Measurements from ENCODE around the gene AIRE. TPM values are rescaled to one million over a fixed set of nuclear protein-coding genes. Genes with fewer than 3 reads are reported as not detected.

Gene AIRE
- total and polyA plus RNA-seq, 9 donors: 0.04 to 0.72 (median 0.11) TPM; not detected in 1

DNA sequence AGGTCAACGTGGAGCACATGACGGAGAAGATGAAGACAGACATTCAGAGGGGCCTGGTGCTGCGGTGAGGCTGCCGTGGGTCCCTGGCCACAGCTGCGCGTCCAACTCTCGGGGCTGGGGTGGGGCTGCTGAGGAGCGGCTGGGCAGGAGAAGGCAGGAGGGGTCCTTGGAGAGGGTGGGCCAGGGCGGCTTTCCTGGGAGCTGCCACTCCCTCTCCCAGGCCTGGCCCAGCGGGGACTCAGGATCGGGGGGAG, 39.1 kb downstream of the AIRE start:
- no peak for DNase-seq
- peaks cover 79% of the 10 kb centered on the region for H3K36me3 ChIP-seq (ENCODE audit: control insufficient read depth, insufficient read depth, low read length)

DNA sequence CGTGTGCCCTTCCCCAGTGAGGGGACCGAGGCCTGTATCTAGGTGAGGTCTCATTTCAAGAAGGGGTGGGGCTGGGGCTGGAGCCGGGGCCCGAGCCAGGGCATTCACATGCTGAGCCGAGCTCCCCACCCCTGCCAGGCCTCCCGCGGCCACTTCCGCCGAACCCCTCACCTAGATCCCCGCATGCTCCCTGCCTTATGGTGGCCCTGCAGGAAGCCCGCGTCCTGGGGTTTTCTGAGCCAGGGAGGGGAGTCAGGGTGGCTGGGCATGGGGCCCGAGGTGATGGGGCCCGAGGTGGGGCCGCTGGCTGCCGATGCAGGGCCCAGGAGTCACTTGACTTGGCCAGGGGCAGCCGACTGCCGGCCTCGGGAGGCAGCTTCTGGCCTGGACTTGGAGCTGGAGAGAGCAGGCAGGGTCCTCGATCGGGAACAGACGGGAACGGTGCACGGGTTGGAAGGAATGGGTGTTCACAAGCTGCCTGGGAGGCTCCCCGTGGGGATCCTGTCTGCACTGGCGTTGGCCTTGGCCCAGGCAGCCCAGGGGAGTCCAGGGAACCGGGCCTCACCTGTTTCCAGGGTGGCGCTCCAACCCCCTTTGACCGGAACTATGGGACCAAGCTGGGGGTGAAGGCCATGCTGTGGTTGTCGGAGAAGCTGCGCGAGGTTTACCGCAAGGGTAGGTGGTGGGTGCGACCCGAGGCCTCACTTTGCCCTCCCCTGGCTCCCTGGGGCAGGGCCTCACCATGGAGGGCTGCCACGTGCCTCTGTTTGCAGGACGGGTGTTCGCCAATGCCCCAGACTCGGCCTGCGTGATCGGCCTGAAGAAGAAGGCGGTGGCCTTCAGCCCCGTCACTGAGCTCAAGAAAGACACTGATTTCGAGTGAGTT, 40.0 kb downstream of the AIRE start:
- 87% methylated on average over 34 of the region's 44 CpGs for WGBS (ENCODE audit: insufficient coverage)
- H3K27me3 ChIP-seq (ENCODE audit: control insufficient read depth, insufficient read depth, low read length): no peaks in the 10 kb centered on the region
- H3K27ac ChIP-seq (ENCODE audit: low read length): no peak overlapping the region
- no peak for DNase-seq
- no peaks in the 10 kb centered on the region for H3K4me1 ChIP-seq (ENCODE audit: control insufficient read depth, insufficient read depth, low read length)
- peaks cover 79% of the 10 kb centered on the region for H3K36me3 ChIP-seq (ENCODE audit: control insufficient read depth, insufficient read depth, low read length)
- no peaks in the 10 kb centered on the region for H3K9me3 ChIP-seq (replicated peaks; ENCODE audit: control insufficient read depth, low read depth, low read length)
- H3K4me3 ChIP-seq (ENCODE audit: low read length): no peak overlapping the region

More for the DNA sequence above, 39.1 kb downstream of the AIRE start:
- 79% methylated on average over 8 of the region's 11 CpGs for WGBS (ENCODE audit: insufficient coverage)
- H3K27ac ChIP-seq (ENCODE audit: low read length): no peak overlapping the region
- no peaks in the 10 kb centered on the region for H3K27me3 ChIP-seq (ENCODE audit: control insufficient read depth, insufficient read depth, low read length)
- no peaks in the 10 kb centered on the region for H3K4me1 ChIP-seq (ENCODE audit: control insufficient read depth, insufficient read depth, low read length)
- H3K4me3 ChIP-seq (ENCODE audit: low read length): no peak overlapping the region
- H3K9me3 ChIP-seq (replicated peaks; ENCODE audit: control insufficient read depth, low read depth, low read length): no peaks in the 10 kb centered on the region

DNA sequence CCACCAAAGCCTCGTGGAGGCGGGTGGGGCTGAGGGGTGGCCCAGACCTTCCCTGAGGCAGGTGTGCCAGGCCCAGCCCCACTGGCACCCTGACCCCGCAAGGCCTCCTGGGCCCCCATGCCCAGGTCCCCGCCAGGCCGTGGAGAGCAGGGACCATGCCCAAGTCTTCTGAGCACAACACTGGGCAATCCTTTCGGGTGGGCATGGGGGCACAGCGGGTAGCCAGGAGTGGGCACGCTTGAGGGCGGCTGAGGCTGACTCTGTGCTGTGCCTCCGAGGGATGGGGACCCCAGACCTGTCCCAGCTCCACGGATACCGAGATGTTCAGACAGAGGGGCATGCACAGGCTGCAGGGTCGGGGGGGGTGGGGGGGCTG, 40.6 kb downstream of the AIRE start:
- WGBS (ENCODE audit: insufficient coverage): 91% methylated on average over 10 of the region's 13 CpGs
- Histone ChIP-seq H3K9me3 (replicated peaks; ENCODE audit: control insufficient read depth, low read depth, low read length) (no peaks in the 10 kb centered on the region), H3K4me3 (ENCODE audit: low read length) (no peak overlapping the region), H3K36me3 (ENCODE audit: control insufficient read depth, insufficient read depth, low read length) (peaks cover 77% of the 10 kb centered on the region), H3K4me1 (ENCODE audit: control insufficient read depth, insufficient read depth, low read length) (no peaks in the 10 kb centered on the region), H3K27ac (ENCODE audit: low read length) (no peak overlapping the region), H3K27me3 (ENCODE audit: control insufficient read depth, insufficient read depth, low read length) (no peaks in the 10 kb centered on the region)
- no peak for DNase-seq

DNA sequence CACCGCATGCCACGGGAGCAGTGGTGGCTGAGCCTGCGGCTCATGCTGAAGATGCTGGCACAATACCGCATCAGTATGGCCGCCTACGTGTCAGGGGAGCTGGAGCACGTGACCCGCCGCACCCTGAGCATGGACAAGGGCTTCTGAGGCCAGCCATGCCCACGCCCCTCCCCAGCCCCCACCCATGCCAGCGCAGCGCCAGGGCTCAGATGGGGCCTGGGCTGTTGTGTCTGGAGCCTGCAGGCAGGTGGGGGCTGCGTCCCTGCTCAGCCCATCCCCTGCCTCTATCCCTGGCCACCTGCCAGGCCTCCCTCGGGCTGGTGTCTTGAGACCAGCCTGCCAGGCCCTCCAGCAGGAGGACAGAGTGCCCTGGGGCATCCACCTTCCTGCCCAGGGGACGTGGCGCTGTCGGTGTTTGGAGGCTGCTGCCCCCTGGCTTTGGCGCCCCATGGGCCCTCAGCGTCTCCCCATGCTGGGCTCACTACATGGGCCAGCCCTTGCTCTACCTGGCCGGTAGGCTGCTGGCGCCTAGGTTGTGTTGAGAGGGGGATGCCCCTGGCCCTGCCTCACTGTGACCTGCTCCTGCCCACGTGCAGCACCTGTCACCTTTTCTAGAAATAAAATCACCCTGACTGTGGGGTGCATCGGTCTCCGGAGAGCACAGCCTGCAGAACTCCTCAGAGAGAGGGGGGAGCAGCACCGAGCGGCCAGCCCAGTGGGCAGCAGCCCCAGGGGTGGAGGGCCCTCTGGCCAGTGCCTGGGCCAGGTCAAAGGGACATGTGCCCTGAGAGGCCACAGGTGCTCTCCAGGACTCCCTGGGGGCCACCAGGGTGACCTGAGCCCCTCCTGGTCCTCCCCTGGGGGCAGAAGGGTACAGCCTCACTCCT, 41.3 kb downstream of the AIRE start:
- H3K36me3 ChIP-seq (ENCODE audit: control insufficient read depth, insufficient read depth, low read length): peaks cover 77% of the 10 kb centered on the region
- no peaks in the 10 kb centered on the region for H3K9me3 ChIP-seq (replicated peaks; ENCODE audit: control insufficient read depth, low read depth, low read length)
- WGBS (ENCODE audit: insufficient coverage): 84% methylated on average over 22 of the region's 26 CpGs
- H3K27ac ChIP-seq (ENCODE audit: low read length): no peak overlapping the region
- no peaks in the 10 kb centered on the region for H3K4me1 ChIP-seq (ENCODE audit: control insufficient read depth, insufficient read depth, low read length)
- DNase-seq: no peak
- H3K27me3 ChIP-seq (ENCODE audit: control insufficient read depth, insufficient read depth, low read length): no peaks in the 10 kb centered on the region
- no peak overlapping the region for H3K4me3 ChIP-seq (ENCODE audit: low read length)

DNA sequence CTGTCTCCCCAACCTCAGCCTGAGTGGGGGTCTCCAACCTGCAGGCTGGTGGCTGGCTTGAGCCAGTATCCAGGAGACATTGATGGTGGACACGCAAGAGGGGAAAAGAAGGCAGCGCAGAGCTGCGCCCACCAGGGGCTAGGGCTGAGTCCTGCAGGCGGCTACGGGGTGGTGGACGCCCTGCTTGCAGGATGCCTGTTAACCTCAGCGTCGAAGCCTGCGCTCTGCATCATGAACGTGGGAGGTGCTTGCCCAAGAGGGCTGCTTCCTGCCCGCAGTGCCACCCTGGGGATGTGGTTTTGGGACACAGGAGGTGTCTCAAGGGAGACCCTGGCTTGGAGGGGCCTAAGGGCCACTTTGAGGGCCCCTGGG, 41.9 kb downstream of the AIRE start:
- Histone ChIP-seq H3K4me1 (ENCODE audit: control insufficient read depth, insufficient read depth, low read length) (no peaks in the 10 kb centered on the region), H3K9me3 (replicated peaks; ENCODE audit: control insufficient read depth, low read depth, low read length) (no peaks in the 10 kb centered on the region), H3K36me3 (ENCODE audit: control insufficient read depth, insufficient read depth, low read length) (peaks cover 73% of the 10 kb centered on the region), H3K27me3 (ENCODE audit: control insufficient read depth, insufficient read depth, low read length) (no peaks in the 10 kb centered on the region), H3K27ac (ENCODE audit: low read length) (no peak overlapping the region), H3K4me3 (ENCODE audit: low read length) (no peak overlapping the region)
- DNase-seq: no peak
- 88% methylated on average over 11 of the region's 11 CpGs for WGBS (ENCODE audit: insufficient coverage)

DNA sequence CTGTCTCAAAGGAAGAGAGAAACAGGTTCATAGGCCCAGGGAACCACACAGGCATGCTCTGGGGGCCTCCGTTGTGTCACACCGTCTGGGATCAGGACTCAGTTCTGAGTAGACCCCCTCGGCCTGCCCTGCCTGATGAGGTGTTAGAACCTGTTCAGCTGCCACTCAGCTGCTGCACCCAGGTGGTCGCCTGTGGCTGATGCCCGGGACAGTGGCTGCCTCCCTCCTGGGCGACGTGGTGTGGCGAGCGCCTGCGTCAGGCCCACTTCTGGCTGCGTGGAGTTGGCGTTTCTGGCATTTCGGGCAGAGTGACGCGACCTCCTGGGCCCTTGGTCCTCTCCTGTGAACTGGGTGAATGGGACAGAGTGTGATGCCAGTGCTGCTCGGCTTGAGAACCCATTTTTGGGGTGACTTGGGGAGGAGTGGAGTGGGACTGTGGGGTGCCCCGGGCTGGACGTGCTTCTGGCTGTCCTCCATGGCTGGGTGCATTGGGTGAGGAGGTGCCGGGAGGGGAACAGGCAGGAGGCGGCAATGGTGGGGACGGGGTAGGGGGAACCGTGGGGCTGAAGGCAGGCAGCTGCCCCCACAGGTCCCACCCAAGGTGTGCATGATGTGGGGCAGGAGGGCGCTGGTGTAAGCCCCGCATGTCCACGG, 42.7 kb downstream of the AIRE start:
- Histone ChIP-seq H3K4me3 (ENCODE audit: low read length) (no peak overlapping the region), H3K9me3 (replicated peaks; ENCODE audit: control insufficient read depth, low read depth, low read length) (no peaks in the 10 kb centered on the region), H3K27me3 (ENCODE audit: control insufficient read depth, insufficient read depth, low read length) (no peaks in the 10 kb centered on the region), H3K36me3 (ENCODE audit: control insufficient read depth, insufficient read depth, low read length) (peaks cover 72% of the 10 kb centered on the region), H3K27ac (ENCODE audit: low read length) (no peak overlapping the region), H3K4me1 (ENCODE audit: control insufficient read depth, insufficient read depth, low read length) (peaks cover 4% of the 10 kb centered on the region)
- WGBS (ENCODE audit: insufficient coverage): 82% methylated on average over 23 of the region's 25 CpGs
- DNase-seq: no peak

DNA sequence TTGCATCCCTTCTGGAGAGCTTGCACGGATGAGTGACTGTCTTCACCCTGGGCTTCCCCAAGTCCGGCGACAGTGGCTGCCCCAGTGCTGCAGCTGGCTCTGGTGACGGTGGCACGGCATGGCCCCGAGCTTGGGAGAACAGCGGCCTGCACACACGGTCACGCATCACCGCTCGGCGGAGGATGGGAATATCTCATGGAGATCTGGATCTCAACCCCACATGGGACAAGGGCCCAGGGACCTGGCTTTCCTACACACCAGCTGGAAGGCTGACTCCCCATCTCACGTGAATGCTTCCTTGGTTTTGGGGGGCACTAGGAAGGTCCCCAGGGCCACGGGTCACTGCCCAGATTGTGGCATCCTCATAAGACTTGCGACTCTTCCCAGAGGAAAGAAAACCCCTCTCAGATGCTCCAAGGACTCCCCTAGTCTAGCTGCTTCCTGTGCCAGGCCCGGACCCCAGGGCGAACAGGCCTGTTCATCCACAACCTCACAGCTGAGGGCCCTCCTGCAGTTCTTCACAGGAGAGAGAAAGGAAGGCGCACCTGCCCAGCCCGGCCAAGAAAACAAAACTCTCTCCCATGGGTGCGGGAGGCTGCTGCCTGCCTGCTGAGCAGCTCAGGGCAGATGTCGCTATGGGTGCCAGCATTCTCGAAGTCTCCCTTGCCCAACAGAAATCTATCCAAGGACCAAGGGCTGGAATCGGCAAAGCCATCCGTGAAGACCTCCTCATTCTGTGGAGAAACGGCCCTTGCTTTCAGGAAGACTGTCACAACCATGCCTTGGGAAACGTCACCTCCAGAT, 43.6 kb downstream of the AIRE start:
- WGBS (ENCODE audit: insufficient coverage): 75% methylated on average over 19 of the region's 26 CpGs

DNA sequence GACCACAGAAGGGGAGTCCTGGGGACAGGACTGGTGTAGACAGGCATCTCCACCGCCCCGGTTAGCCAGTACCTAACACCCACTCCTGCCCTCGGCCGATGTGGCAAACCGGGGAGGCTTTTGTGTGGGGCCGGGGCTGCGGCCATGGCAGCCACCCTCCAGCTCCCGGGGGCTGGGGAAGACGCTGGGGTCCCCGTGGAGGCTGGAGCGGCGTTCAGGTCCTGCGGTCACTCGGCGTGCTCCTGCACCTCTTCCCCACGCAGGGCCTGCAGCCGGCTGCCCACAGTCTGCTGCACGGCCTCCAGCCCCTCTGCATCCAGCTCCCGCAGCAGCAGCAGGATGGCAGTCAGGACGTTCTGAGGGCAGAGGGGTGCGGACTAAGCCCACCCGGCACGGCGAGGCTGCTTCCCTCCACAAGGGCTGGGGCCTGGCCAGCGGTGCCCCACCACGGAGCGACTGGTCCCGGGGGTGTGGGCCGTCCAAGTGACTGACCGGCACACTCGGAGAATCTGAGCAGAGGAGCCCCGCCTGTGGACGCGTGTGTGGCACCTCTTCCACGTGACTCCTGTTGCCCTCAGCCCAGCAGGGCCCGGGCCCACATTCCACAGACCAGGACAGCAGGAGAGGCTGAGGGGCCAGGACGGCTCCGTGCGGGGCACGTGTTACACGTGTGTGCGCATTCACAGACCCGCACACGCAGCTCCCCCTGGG, 44.5 kb downstream of the AIRE start:
- H3K4me1 ChIP-seq (ENCODE audit: control insufficient read depth, insufficient read depth, low read length): peaks cover 12% of the 10 kb centered on the region
- no peaks in the 10 kb centered on the region for H3K27me3 ChIP-seq (ENCODE audit: control insufficient read depth, insufficient read depth, low read length)
- H3K36me3 ChIP-seq (ENCODE audit: control insufficient read depth, insufficient read depth, low read length): peaks cover 60% of the 10 kb centered on the region
- H3K27ac ChIP-seq (ENCODE audit: low read length): no peak overlapping the region
- no peak overlapping the region for H3K4me3 ChIP-seq (ENCODE audit: low read length)
- DNase-seq: no peak
- no peaks in the 10 kb centered on the region for H3K9me3 ChIP-seq (replicated peaks; ENCODE audit: control insufficient read depth, low read depth, low read length)
- 83% methylated on average over 39 of the region's 44 CpGs for WGBS (ENCODE audit: insufficient coverage)

More for the DNA sequence above, 43.6 kb downstream of the AIRE start:
- H3K27me3 ChIP-seq (ENCODE audit: control insufficient read depth, insufficient read depth, low read length): no peaks in the 10 kb centered on the region
- no peak overlapping the region for H3K27ac ChIP-seq (ENCODE audit: low read length)
- H3K4me1 ChIP-seq (ENCODE audit: control insufficient read depth, insufficient read depth, low read length): peaks cover 12% of the 10 kb centered on the region
- H3K4me3 ChIP-seq (ENCODE audit: low read length): no peak overlapping the region
- no peaks in the 10 kb centered on the region for H3K9me3 ChIP-seq (replicated peaks; ENCODE audit: control insufficient read depth, low read depth, low read length)
- DNase-seq: no peak
- H3K36me3 ChIP-seq (ENCODE audit: control insufficient read depth, insufficient read depth, low read length): peaks cover 63% of the 10 kb centered on the region

DNA sequence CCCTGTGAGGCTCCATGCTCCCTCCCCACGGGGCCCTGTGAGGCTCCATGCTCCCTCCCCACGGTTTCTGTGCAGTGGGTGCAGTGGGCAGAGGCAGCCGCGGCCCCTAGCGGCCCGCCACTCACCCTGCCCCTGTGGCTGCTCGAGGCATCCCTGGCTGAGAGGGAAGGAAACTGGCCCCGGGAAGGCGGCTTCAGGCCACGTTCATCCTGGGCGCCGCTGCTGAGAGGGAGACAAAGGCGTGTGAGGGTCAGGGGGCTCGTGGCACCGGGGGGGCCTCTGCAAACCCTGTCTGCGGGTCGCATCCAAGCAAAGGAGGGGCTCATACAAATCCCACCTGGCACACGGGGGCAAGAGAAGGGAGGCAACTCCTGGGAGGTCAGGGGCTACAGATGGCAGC, 45.0 kb downstream of the AIRE start:
- no peak for DNase-seq
- Histone ChIP-seq H3K4me1 (ENCODE audit: control insufficient read depth, insufficient read depth, low read length) (peaks cover 12% of the 10 kb centered on the region), H3K9me3 (replicated peaks; ENCODE audit: control insufficient read depth, low read depth, low read length) (no peaks in the 10 kb centered on the region), H3K36me3 (ENCODE audit: control insufficient read depth, insufficient read depth, low read length) (peaks cover 58% of the 10 kb centered on the region), H3K27me3 (ENCODE audit: control insufficient read depth, insufficient read depth, low read length) (no peaks in the 10 kb centered on the region), H3K27ac (ENCODE audit: low read length) (no peak overlapping the region), H3K4me3 (ENCODE audit: low read length) (no peak overlapping the region)
- WGBS (ENCODE audit: insufficient coverage): 87% methylated on average over 15 of the region's 18 CpGs
